Nucleus accumbens (tissue), 56 donors: ENCODE measurements around the gene HOXD12.

Experiments used
- DNase-seq, 56 donors: peaks; one replicate each; lab custom pipeline; 2025; lab: John Stamatoyannopoulos, UW

HOXD12 gene

GRCh38 chr2:176080540-176081375 lies 18.8 kb upstream of the HOXD12 start:
- no peak for DNase-seq

GRCh38 chr2:176081376-176081836 lies 18.2 kb upstream of the HOXD12 start:
- DNase-seq, result no peak

DNA sequence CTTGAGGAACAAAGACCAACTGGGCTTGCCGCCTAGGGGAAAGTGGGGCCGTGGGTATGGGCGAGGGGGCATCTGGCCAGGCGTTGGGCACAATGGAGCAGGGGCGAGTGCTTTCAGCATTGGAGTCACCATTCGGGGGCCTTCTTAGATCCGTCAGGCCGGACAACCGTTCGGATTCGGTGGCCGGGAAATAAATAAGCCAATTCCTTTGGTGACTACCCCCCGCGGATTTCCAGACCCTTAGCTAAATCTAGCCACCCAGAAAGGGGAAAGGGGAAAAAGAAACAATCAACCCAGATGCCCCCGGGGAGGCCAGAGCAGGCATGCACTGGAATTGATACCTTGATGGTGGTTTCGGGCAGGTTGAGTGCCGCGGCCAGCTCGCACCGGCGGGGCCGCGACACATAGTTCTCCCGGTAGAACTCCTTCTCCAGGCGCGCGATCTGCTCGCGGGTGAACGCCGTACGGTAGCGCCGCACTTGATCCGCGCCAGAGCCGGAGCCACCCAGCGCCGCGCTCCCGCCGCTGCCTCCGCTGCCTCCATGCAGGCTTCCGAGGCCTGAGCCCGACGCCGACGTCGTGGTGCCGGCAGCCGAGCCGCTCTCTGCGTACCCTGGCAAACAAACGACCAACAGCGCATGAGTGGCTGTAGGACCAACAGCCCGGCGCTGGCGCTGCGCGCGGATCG lies 17.6 kb upstream of the HOXD12 start:
- DNase-seq, result no peak

GRCh38 chr2:176082525-176082823 lies 17.1 kb upstream of the HOXD12 start:
- no peak for DNase-seq

DNA sequence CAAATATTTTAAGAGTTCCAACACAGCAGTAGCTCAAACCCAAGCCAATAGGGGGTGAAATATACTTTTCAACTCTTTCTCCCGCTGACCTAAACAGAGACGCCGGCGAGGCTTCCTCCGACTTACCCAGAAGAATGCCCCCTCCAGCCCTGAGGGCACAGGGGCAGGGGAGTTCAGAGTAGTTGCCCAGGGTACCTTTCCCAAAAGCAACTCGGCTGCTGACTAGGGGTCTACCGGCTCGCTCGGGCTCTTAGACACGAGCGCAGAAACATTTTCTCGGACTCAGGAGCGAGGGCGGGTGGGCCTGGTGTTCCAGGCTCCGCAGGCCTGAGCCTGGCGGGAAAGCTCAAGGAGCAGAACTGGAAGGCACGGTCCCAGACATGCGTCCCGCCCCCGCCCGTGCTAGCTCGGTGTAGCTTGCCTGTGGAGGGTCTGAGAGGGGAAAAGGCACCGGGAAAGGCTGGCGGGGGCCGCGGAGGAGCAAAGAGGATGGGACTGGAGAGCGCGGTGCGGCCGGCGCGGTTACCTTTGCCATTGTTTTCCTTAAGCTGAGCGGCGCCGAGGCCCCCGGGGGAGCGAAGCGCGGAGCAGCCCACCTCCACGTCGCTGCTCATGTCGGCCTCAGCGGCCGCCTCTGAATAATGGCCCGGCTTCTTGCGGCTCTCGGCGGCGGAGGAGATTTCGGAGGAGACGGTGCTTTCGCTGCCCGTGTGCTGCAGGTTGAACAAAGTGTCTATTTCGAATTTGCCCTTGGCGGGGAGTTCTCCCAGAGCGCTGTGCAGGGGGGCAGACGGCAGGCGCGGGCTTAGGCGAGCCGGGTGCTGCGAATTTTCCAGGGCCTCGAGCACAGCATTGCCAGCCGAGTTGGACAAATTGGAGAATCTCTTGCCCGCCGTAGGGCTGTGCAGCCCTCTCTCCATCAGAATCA lies 16.5 kb upstream of the HOXD12 start:
- no peak for DNase-seq

GRCh38 chr2:176083796-176084261 lies 15.8 kb upstream of the HOXD12 start, which contains the start of gene EVX2:
Gene EVX2, minus strand, starts transcription at chr2:176083962. Its CDS starts 186 bp downstream, at chr2:176083776.
- no peak for DNase-seq

- DNase-seq, result no peak
These were observed 14.9 kb upstream of the HOXD12 start for GRCh38 chr2:176084611-176085119.

- no peak for DNase-seq
These were observed 14.3 kb upstream of the HOXD12 start for GRCh38 chr2:176085120-176085788.

- peak in 40 of 56 donors; percentile 4 to 76 (median 28) for DNase-seq
These were observed 13.5 kb upstream of the HOXD12 start for GRCh38 chr2:176085861-176086771.

DNA sequence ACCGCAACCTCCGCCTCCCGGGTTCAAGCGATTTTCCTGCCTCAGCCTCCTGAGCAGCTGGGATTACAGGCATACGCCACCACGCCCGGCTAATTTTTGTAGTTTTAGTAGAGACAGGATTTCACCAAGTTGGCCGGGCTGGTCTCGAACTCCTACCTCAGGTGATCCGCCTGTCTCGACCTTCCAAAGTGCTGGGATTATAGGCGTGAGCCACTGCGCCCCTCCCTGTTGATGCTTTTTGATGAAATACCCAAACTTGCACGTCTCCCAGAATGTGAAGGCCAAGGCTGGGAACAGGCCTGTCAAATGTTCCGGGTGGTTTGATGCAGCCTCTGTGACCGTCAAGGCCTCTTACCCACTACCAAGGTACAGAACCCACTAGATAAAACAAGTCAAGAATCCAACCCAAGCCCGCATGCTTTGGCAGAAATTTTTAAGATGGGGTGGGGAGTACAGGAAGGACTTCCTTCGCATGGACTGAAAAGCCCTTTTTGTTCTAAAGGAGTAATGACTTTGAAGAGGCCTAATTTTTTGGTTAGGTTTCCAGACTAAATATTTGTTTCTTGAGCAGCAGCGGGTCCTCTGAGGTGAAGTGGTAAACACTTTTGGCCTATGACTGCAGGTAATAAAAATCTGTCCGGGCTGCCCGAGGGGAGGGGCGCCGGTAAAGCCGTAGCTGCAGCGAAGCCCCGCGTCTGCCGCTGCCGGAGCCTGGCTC lies 12.1 kb upstream of the HOXD12 start:
- DNase-seq, result no peak

GRCh38 chr2:176088048-176088936 lies 11.3 kb upstream of the HOXD12 start:
- DNase-seq, result peak in 28 of 56 donors; percentile 2 to 49 (median 10)

DNA sequence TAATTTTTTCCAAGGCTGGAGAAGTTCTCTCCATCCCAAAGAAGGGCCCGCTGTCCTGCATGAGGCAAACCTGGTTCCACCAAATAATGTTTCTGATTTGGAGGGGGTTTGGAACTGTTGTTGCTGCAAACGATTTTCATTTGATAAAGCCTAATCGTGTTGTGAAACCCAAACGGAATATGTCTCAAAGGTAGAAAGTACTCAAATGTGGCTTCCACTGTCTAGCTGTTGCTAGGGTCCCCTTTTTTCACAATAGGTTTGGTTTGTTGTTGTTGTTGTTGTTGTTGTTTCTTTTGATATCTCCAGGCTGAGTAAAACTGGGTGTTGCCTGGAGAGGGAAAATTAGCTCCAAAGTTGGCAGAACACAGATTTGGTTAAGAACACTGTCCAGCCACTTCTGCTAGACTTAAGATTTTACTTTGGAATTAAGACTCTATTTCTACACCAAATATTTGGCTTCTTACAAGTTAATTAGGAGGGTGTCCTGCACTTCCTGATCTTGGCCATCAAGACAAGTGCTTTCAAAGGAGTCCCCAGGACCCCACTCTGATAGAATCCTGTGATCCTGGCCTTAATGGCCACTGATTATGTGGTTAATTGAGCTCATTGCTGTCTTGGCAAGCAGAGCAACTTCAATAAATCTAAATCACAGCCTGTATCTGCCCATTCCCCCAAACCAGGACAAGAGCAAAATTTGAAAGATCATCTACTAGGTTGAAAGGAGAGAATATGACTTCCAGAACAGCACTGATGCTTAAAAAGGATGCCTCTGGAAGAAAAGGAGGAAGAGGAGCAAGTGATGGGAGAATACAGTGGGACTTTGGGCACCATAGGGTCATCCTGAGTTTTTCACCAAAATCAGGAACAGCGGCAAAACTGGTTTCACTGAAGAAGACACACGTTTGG lies 10.4 kb upstream of the HOXD12 start:
- no peak for DNase-seq

- DNase-seq, result no peak
These were observed 9.7 kb upstream of the HOXD12 start for GRCh38 chr2:176089843-176090395.

- no peak for DNase-seq
These were observed 8.7 kb upstream of the HOXD12 start for GRCh38 chr2:176090862-176091261.
